Measurements from ENCODE around the gene PTPRB.

PTPRB gene

GRCh38 chr12:70466753-70467152 is 170.5 kb downstream of the PTPRB start:
- DNase-seq = no peak
- WGBS = 81% methylated on average over 2 of the region's 2 CpGs

More at GRCh38 chr12:70466753-70467152, 170.5 kb downstream of the PTPRB start:
- Histone ChIP-seq H3K9ac (ENCODE audit: low read length) (no peak overlapping the region), H2BK120ac (ENCODE audit: low read depth, low read length) (no peak overlapping the region), H3K4me1 (ENCODE audit: control insufficient read depth, insufficient read depth, low read depth, low read length) (no peaks in the 10 kb centered on the region), H3K27me3 (ENCODE audit: control insufficient read depth in 1 of 2, insufficient read depth in 1 of 2, low read length in 2 of 2) (no peaks in the 10 kb centered on the region), H2BK12ac (ENCODE audit: low read length in 2 of 2) (no peak overlapping the region), H3K18ac (ENCODE audit: low read depth in 1 of 2, low read length in 2 of 2) (no peak overlapping the region), H3K4ac (ENCODE audit: low read depth in 1 of 2, low read length in 2 of 2) (no peak overlapping the region), H2AFZ (ENCODE audit: low read depth, low read length) (no peak overlapping the region), H3K9me3 (ENCODE audit: control insufficient read depth, low read length) (peaks cover 18% of the 10 kb centered on the region), H4K8ac (ENCODE audit: low read length) (no peak overlapping the region), H3K4me2 (ENCODE audit: low read length, poor library complexity, severe bottlenecking) (no peak overlapping the region), H3K14ac (ENCODE audit: low read length in 2 of 2) (no peak overlapping the region), H3K4me3 (ENCODE audit: insufficient read depth in 1 of 2, low read depth in 1 of 2, low read length in 2 of 2) (no peak overlapping the region), H4K91ac (ENCODE audit: low read length) (no peak overlapping the region), H3K36me3 (ENCODE audit: control insufficient read depth in 1 of 2, insufficient read depth in 2 of 2, low read depth in 1 of 2, low read length in 2 of 2) (no peaks in the 10 kb centered on the region), H2AK5ac (ENCODE audit: low read length, severe bottlenecking) (no peak overlapping the region), H2BK15ac (ENCODE audit: low read depth, poor library complexity, severe bottlenecking) (no peak overlapping the region), H3K79me1 (replicated peaks; ENCODE audit: low read length, poor library complexity, severe bottlenecking) (no peaks in the 10 kb centered on the region), H3K27ac (ENCODE audit: low read length, poor library complexity, severe bottlenecking) (no peak overlapping the region), H3K23ac (ENCODE audit: low read length in 2 of 2) (no peak overlapping the region), H2BK5ac (ENCODE audit: low read depth, low read length, poor library complexity, severe bottlenecking) (no peak overlapping the region)
